ENCODE measurements around the gene RNF133. TPM values are rescaled to one million over a fixed set of nuclear protein-coding genes. Genes with fewer than 3 reads are reported as not detected.
"Not testable (repeated sequence)": the region's sequence is repeated elsewhere in the genome, so short reads cannot be mapped to it uniquely, and the experiment has no call there.

RNF133 gene
- total RNA-seq, 1 donor from 2014 or later = 0.70 TPM

DNA sequence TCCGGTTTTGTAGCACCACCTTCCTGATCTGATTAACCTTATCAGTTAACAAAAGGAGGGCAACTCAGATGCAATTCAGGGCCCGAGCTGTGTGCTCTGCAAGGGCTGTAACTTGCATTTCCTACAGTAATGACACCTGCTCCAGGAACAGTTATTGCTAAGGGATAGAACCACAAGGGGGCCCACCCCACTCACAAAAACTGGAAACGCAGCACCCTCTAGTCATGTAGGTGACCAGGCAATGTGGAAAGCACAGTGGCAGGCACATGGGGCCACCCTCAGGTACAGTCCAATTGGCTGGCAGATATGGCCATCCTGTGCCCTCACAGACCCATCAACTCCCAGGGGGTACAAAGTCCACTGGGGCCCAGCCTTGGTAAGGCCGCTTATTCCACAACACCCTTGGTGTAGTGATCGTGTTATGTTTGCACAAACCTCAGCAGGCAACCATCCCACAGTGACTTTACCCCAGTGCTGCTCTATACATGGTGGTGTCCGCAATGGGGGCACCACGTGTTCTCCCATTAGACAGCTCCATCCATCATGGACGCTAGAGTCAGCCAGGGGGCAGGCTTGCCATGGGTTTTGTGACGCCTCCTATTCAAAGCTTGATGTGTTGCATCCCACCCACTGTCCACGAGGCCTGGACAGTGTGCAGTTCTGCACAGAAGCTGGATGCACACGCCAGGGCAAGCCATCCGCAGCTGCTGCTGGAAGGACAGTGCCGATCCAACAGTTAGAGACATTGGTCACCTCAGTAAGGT lies 9.4 kb downstream of the RNF133 start:
- no peak for DNase-seq (ENCODE audit: extremely low read depth, low read depth, low spot score)

DNA sequence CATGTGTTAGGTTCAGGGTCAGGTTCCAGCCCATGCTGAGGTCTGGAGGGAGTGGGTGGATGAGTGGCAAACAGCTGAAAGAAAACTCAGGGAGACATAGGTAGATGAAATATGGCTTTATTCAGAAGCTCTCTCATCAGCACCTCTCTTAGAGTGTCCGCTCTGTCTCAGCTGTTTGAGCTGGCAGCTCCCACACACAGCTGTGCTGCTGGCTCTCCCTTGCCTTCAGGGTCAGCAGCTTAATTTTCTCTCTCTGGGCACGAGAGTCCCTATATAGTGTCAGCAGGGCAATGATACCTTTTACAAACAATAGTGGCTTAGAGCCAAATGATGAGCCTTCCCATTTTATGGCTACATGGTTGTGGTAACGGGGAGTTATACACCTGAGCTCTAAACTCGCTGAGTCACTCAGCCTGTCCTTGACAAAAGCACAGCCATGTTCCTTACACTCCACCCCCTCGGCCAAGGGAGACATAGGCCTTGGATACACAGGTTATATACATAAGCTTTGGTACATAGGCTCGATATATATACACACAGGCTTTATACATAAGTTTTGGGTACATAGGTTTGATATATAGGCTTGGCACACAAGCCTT lies 10.4 kb downstream of the RNF133 start:
- no peak for DNase-seq (ENCODE audit: extremely low read depth, low read depth, low spot score)

DNA sequence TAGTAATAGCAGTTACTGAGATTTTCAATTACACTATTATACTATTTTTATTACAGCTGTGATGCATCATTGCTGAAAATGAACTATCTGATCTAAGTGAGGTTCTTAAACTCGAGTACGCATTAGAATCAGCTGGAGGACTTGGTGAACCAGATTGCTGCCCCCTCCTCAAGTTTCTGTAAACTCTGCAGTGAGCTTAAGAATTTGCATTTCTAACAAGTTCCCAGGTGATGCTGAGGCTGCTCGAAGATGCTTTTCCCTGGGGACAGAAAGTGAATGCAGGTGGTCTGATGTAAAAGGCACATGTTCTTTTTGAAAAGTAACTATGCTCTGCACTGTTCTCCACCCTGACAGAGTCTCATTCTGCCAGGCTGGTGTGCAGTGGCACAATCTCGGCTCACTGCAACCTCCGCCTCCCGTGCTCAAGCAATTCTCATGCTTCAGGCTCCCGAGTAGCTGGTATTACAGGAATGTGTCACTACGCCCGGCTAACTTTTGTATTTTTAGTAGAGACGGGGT lies 12.5 kb downstream of the RNF133 start:
- no peak for DNase-seq (ENCODE audit: extremely low read depth, low read depth, low spot score)

DNA sequence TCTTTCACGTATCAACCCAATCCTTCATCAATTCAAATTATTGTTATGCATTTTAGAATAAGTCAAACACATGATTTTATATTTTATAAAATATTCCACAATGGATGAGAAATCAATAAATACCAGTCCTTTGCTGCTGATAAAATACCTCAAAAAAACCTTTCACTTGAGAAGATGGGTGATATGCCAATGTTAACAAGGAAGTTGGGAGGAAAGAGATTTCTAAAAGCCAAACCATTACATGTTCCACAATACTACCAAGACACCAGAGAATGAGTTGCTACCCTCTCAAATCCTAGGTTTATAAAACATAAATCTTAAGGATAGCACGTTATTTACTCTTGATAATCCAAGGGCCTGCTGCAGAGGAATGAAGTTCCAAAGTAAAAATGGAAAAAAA lies 14.4 kb downstream of the RNF133 start:
- no peak for DNase-seq (ENCODE audit: extremely low read depth, low read depth, low spot score)

DNA sequence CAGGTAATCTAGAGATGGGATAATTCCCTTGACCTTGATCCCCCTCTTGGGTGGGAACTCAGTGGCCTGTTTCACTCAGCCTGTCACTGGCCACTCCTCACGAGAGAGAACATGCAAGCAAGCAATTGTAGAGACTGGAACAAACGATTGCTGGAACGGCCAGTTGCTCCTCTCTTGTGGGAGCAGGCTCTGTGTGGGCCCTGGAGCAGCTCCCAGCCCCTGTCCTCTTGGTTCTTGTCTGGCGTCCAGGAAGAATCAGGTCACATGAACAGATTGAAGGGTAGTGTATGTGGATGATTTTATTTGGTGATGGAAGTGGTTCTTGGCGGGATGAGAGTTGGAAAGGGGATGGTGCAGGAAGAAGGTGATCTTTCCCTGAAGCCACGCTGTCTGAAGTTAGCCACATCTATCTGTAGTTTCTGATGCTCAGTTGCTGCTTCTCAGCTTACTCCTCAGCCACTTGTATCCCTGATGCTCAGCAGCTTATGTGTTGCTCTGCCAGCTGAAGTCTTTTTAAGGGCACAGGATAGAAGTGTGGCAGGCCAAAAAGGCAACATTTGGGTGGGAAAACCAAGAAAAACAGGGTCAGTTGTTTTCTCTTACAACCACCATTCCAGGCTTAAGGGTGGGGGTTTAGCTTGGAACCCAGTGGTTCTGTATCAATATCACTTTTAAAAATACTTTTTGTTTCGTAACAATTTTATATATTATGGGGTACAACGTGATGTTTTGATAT lies 15.9 kb downstream of the RNF133 start:
- DNase-seq (ENCODE audit: extremely low read depth, low read depth, low spot score) = no peak

DNA sequence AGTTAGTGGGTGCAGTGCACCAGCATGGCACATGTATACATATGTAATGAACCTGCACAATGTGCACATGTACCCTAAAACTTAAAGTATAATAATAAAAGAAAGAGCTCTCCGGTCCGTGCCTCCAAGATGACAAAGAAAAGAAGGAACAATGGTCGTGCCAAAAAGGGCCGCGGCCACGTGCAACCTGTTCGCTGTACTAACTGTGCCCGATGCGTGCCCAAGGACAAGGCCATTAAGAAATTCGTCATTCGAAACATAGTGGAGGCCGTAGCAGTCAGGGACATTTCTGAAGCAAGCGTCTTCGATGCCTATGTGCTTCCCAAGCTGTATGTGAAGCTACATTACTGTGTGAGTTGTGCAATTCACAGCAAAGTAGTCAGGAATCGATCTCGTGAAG lies 17.7 kb downstream of the RNF133 start:
- DNase-seq (ENCODE audit: extremely low read depth, low read depth, low spot score) = not testable (repeated sequence)

DNA sequence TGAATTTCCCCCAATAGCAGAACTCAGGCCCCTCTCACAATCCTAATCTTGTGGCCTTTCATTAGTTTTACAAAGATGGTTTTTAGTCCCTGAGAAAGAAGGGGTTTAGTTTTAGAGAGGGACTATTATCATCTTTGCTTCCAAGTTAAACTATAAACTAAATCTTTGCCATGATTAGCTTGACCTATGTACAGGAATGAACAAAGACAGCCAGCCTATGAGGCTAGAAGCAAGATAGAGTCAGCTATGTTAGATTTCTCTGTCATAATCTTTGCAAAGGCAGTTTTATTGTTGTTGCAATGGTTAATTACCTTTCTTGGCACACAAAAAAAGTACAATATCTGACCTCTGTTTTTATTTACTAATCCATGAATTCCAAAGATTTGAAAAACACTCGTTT lies 19.1 kb downstream of the RNF133 start:
- no peak for DNase-seq (ENCODE audit: extremely low read depth, low read depth, low spot score)

DNA sequence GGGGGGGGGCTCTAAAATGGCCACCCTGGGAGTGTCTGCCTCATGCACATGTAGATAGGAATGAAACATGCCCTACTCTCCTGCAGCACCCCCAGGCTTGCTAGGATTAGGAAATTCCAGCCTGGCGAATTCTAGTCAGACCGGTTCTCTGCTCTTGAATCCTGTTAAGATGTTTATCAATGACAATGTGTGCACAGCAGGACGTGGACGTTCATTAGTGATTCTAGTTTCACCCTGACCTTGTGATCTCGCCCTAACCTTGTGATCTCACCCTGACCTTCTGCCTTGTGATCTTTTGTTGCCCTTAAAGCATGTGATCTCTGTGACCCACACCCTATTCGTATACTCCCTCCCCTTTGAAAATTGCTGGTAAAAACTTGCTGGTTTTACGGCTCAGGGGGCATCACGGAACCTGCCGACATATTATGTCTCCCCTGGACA lies 19.6 kb downstream of the RNF133 start:
- DNase-seq (ENCODE audit: extremely low read depth, low read depth, low spot score) = not testable (repeated sequence)

DNA sequence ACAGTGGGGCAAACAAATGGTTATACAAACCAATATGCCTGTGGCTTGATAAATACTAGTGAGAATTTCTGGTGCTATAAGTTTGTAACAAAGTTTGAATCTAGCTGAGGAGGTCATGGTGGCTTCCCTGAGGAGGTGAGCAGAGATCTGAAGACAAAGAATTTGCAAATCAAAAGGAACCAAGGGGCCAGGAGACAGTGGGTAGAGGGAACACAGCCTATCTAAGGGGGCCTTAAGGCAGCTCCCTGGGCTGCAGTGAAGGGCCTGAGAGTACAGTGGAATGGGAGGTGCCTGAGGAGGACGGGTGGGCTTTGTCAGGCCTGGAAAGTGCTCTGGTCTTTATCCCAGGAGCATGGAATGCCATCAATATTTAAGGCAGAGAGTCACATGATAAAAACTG lies 21.8 kb downstream of the RNF133 start:
- DNase-seq (ENCODE audit: extremely low read depth, low read depth, low spot score) = no peak

DNA sequence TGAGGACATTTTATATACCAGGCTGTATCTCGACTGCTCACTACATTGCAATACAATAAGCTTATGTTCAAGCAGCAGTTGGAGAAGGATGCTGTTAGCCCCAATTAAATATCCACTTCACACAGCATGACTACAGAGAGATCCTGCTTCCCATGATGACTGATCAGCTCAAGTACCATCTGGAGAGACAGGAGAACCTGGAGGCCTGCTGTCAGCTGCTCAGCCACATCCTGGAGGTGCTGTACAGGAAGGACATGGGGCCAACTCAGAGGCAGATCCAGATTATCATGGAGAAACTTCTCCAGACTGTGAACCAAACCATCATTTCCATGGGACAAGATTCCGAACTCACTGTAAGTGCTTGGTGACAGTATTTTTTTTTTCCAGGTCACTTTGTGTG lies 22.5 kb downstream of the RNF133 start:
- DNase-seq (ENCODE audit: extremely low read depth, low read depth, low spot score) = no peak

DNA sequence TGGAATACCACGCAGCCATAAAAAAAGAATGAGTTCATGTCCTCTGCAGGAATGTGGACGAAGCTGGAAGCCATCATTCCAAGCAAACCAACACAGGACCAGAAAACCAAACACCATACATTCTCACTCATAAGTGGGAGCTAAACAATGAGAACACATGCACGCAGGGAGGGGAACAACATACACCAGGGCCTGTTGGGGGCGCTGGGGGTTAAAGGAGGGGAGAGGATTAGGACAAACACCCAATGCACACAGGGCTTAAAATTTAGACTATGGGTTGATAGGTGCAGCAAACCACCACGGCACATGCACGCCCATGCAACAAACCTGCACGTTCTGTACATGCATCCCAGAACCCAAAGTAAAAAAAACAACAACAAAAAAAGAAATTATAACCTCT lies 23.3 kb downstream of the RNF133 start:
- DNase-seq (ENCODE audit: extremely low read depth, low read depth, low spot score) = no peak

DNA sequence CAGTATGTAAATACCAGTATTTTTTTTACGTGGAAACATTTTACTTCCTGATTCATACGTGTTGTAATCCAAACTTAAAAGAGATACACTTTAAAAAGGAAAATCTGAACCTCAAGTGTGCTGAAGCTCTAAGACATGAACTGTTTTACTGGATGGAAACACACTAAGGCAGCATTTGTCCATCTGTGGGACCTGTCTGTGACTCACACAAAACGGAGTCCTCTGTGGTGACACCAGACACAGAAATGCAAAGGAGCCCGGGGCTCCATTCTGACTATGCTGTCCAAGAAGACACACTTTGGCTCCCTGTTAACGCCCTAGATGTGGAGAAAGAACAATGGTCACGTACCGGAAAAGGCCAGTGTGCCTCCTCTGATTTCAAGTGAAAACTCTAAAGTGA lies 23.9 kb downstream of the RNF133 start:
- DNase-seq (ENCODE audit: extremely low read depth, low read depth, low spot score) = no peak

DNA sequence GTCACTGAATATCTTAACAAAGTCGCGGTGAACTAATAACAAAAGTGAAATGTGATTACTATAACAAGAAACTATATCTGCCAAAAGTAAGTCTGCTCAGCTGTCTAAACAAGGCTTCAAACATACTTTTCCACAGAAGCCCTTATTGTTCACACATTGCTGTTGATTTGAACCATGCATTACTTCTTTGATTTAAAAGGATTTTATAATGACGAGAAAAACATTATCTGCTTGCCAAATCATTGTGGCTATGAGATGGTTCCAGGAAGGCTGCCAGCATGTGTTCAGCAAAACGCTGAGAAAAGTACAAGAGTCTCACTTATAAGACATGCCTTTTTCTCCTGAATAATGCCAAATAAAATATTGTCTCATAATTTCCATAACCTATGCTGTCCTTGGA lies 24.4 kb downstream of the RNF133 start:
- no peak for DNase-seq (ENCODE audit: extremely low read depth, low read depth, low spot score)

DNA sequence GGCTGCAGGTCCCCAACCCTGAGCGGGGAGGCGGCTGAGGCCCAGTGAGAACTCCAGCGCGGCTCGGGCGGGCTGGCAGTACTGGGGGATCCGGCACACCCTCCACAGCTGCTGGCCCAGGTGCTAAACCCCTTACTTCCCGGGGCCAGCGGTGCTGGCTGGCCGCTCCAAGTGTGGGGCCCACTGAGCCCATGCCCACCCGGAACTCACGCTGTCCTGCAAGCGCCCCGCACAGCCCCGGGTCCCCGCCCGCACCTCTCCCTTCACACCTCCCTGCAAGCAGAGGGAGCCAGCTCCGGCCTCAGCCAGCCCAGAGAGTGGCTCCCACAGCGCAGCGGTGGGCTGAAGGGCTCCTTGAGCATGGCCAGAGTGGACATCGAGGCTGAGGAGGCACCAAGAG lies 25.0 kb downstream of the RNF133 start:
- DNase-seq (ENCODE audit: extremely low read depth, low read depth, low spot score) = no peak

DNA sequence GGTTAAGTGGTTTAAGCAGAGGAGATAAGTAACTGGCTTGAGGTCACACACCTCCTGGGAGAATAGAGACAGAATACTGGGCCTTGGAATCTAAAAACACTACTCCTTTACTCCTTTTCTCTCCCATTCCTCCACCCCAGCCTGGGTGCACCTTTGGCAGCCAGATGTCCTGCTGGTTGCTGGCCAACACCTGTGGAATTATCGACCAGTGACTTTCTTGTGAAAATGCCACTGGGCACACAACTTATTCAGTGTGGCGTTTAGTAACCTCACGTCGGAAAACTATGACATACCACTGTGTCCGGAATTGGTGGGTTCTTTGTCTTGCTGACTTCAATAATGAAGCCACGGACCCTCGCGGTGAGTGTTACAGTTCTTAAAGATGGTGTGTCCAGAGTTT lies 26.4 kb downstream of the RNF133 start:
- no peak for DNase-seq (ENCODE audit: extremely low read depth, low read depth, low spot score)

DNA sequence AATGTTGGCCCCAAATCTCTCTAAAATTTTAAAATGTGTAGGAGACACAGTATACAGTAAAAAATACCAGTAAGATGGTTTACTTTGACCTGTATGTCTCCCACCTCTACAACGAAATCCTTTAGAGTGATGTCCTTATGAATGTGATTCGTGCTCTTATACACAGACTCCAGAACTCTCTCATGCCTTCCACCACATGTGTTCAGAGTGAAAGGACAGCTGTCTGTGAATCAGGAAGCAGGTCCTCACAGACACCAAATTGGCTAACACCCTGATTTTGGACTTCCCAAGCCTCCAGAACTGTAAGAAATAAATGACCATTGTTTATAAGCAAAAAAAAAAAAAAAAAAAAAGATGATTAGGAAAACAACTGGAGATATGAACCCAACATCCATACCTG lies 35.2 kb downstream of the RNF133 start:
- no peak for DNase-seq (ENCODE audit: extremely low read depth, low read depth, low spot score)

DNA sequence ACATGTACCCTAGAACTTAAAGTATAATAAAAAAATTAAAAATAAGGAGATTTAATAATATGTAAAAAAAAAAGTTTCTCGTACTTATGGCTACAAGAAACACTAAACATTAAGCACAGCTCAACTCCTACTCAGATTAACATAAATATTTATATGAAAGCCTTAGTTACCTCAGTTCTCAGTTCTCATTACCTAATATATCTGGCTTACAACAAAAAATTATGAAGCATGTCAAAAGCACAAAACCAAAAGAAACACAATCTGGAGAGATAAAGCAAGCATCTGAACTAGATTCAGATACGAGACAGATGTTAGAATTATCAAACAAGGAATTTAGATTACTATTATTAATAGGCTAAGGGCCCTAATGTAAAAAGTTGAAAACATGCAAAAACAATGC lies 40.1 kb downstream of the RNF133 start:
- DNase-seq (ENCODE audit: extremely low read depth, low read depth, low spot score) = no peak

DNA sequence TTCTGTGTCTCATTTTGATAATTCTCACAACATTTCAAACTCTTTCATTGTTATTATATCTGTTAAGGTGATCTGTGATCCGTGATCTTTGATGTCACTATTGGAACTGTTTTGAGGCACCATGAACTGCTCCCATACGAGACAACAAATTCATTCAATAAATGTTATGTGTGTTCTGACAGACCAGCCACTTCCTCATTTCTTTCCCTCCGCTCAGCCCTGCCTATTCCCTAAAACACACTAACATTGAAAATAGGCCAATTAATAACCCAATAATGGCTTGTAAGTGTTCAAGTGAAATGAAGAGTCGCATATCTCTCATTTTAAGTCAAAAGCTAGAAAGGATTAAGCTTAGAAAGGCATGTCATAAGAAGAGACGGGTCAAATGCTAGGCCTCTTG lies 45.2 kb downstream of the RNF133 start:
- no peak for DNase-seq (ENCODE audit: extremely low read depth, low read depth, low spot score)

DNA sequence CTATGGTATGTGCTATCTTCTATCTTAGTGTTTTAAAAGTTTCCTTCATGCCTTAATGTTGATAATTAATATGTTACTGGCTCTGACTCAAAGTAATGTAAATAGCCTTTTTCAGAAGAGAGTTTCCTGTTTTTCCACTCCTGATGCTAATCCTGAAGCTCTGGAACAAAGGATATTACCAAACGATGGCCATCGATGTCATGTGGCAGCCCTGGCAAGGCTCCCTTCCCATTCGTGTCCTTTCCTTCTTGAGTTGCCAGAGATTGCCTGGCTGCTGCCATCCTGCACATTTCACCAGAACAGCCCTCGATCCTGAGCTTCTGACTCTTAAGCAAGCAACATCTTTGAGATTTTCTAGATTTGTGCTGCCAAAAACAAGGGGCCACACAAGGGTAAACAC lies 46.0 kb downstream of the RNF133 start:
- peak; percentile 63 for DNase-seq (ENCODE audit: extremely low read depth, low read depth, low spot score)

DNA sequence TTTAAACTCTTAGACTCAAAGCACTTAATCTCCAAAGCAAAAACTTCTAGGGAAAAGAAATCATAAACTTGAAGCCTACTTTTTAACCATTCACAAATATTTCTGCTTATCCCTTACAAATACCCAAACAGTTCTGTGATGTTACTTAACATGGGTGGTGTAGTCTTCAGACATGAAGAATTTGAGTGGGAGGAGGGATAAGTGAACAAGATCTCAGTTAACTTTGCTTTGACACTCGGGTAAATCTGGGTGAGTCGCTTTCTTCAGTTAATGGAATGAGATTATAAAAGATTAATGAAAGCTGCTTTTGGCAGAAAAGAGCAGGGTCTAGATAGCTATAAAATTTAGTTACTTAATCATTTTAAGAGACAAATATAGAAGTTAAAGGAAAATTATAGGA lies 47.5 kb downstream of the RNF133 start:
- no peak for DNase-seq (ENCODE audit: extremely low read depth, low read depth, low spot score)
